SK-N-SH (cell line): ENCODE measurements around the gene ZNF121. TPM values are rescaled to one million over a fixed set of nuclear protein-coding genes. Genes with fewer than 3 reads are reported as not detected.

Experiments used
- CTCF ChIA-PET: fragments of 300-600, 350-600 bp; formaldehyde crosslinking; extraction: SDS; loops from one replicate; lab custom pipeline; 2021; lab: Yijun Ruan, JAX
- POLR2A ChIA-PET: fragments of 350-600 bp; sonication (Branson Sonifier 250); formaldehyde crosslinking; extraction: SDS; loops from one replicate; lab custom pipeline; 2020; ENCODE audit warnings: antibody characterized with exemption, inconsistent platforms; lab: Yijun Ruan, JAX
- DNase-seq: peaks from one replicate; pipeline ENCODE4 v3.0.0; 2012
- H2AFZ ChIP-seq: fragments of 200-600 bp; sonication (generic); 2 replicates; pipeline ENCODE4 v1.8.1; 2016; ENCODE audit warnings: antibody characterized with exemption, mild to moderate bottlenecking, low read depth
- H3F3A ChIP-seq: fragments of 200-600 bp; sonication (generic); replicated peaks from 2 replicates; pipeline ENCODE3; 2016; ENCODE audit warnings: antibody characterized with exemption, mild to moderate bottlenecking; ENCODE audit not compliant: insufficient read depth
- H3K27ac ChIP-seq, 2 experiments: fragments of 200-500 bp in 1 of 2; fragments of 200-600 bp in 1 of 2; sonication (Bioruptor generic) in 1 of 2; sonication (generic), shearing (Covaris generic) in 1 of 2; 2 replicates each; pipeline versions ENCODE4 v1.5.1 to v1.6.1; 2014 to 2016; ENCODE audit warnings: low read depth in 2 of 2, inconsistent platforms in 1 of 2, low read length in 1 of 2, mild to moderate bottlenecking in 1 of 2, mixed read lengths in 1 of 2
- H3K27me3 ChIP-seq: fragments of 200-600 bp; sonication (generic), shearing (Covaris generic); 2 replicates; pipeline ENCODE4 v1.6.1; 2016; ENCODE audit warnings: mixed run types; ENCODE audit not compliant: insufficient read depth
- H3K36me3 ChIP-seq, 2 experiments: fragments of 200-500 bp in 1 of 2; fragments of 200-600 bp in 1 of 2; sonication (Bioruptor generic) in 1 of 2; sonication (generic) in 1 of 2; replicated peaks in 1 of 2; 2 replicates each; pipeline versions ENCODE3 to v1.5.1; 2014 to 2016; ENCODE audit warnings: low read length in 1 of 2, mild to moderate bottlenecking in 1 of 2; ENCODE audit not compliant: insufficient read depth in 2 of 2, control insufficient read depth in 1 of 2
- H3K4me1 ChIP-seq, 2 experiments: fragments of 200-500 bp in 1 of 2; fragments of 200-600 bp in 1 of 2; sonication (Bioruptor generic) in 1 of 2; sonication (generic), shearing (Covaris generic) in 1 of 2; 2 replicates each; pipeline versions ENCODE4 v1.5.1 to v1.6.1; 2014 to 2016; ENCODE audit warnings: low read depth in 1 of 2, low read length in 1 of 2, mixed run types in 1 of 2; ENCODE audit not compliant: insufficient read depth in 2 of 2, control insufficient read depth in 1 of 2
- H3K4me2 ChIP-seq: fragments of 200-600 bp; sonication (generic), shearing (Covaris generic); 2 replicates; pipeline ENCODE4 v1.6.1; 2017; ENCODE audit warnings: mixed run types
- H3K4me3 ChIP-seq, 2 experiments: fragments of 200-500 bp in 1 of 2; fragments of 200-600 bp in 1 of 2; sonication (Bioruptor generic) in 1 of 2; sonication (generic), shearing (Covaris generic) in 1 of 2; 2 replicates each; pipeline versions ENCODE4 v1.5.1 to v1.8.1; 2014 to 2016; ENCODE audit warnings: low read depth in 2 of 2, inconsistent platforms in 1 of 2, low read length in 1 of 2, mild to moderate bottlenecking in 1 of 2, mixed read lengths in 1 of 2, moderate library complexity in 1 of 2
- H3K79me2 ChIP-seq: fragments of 200-600 bp; sonication (generic); 2 replicates; pipeline ENCODE4 v1.8.1; 2017; ENCODE audit warnings: mild to moderate bottlenecking; ENCODE audit not compliant: insufficient read depth
- H3K9ac ChIP-seq: fragments of 200-600 bp; sonication (generic); 2 replicates; pipeline ENCODE4 v1.6.1; 2017; ENCODE audit warnings: mixed run types
- H3K9me2 ChIP-seq: fragments of 200-600 bp; sonication (generic); 2 replicates; pipeline ENCODE4 v1.6.1; 2017; ENCODE audit warnings: mixed run types
- H3K9me3 ChIP-seq: fragments of 200-600 bp; sonication (generic); 2 replicates; pipeline ENCODE4 v1.6.1; 2017; ENCODE audit warnings: mixed run types, mild to moderate bottlenecking, moderate library complexity
- H4K20me1 ChIP-seq: fragments of 200-600 bp; sonication (generic); 2 replicates; pipeline ENCODE4 v1.6.1; 2017; ENCODE audit warnings: mild to moderate bottlenecking, mixed run types; ENCODE audit not compliant: insufficient read depth
- CHD2 ChIP-seq: fragments of 150-350 bp; IDR thresholded peaks from 2 replicates; pipeline ENCODE4 v1.6.1; 2018; ENCODE audit warnings: low read length; ENCODE audit not compliant: partially characterized antibody
- FOSL2 ChIP-seq: IDR thresholded peaks from 2 replicates; pipeline ENCODE4 v1.4.0; 2012; ENCODE audit warnings: low read depth, mild to moderate bottlenecking, moderate library complexity, borderline replicate concordance
- GABPA ChIP-seq: IDR thresholded peaks from 2 replicates; pipeline ENCODE4 v1.4.0; 2012; ENCODE audit warnings: low read depth, mild to moderate bottlenecking
- IRF3 ChIP-seq: fragments of 150-350 bp; IDR thresholded peaks from 2 replicates; pipeline ENCODE4 v1.6.1; 2016; ENCODE audit warnings: mild to moderate bottlenecking, low read depth, low read length
- JUND ChIP-seq: IDR thresholded peaks from 2 replicates; pipeline ENCODE4 v1.4.0; 2012
- MEF2A ChIP-seq: IDR thresholded peaks from 2 replicates; pipeline ENCODE4 v1.4.0; 2012; ENCODE audit warnings: low read depth, borderline replicate concordance
- MXI1 ChIP-seq: IDR thresholded peaks from 2 replicates; pipeline ENCODE4 v1.6.1; 2012; ENCODE audit warnings: mild to moderate bottlenecking, low read depth, low read length, improper control_type of control experiment
- NFIC ChIP-seq: IDR thresholded peaks from 2 replicates; pipeline ENCODE4 v1.4.0; 2012; ENCODE audit warnings: borderline replicate concordance
- POLR2AphosphoS5 ChIP-seq: IDR thresholded peaks from 2 replicates; pipeline ENCODE4 v1.6.1; 2012; ENCODE audit warnings: low read depth, low read length
- RAD21 ChIP-seq: IDR thresholded peaks from 2 replicates; pipeline ENCODE4 v1.6.1; 2012; ENCODE audit warnings: mild to moderate bottlenecking, low read length
- RCOR1 ChIP-seq: fragments of 150-350 bp; IDR thresholded peaks from 2 replicates; pipeline ENCODE4 v1.6.1; 2017; ENCODE audit warnings: antibody characterized with exemption, low read length
- RFX5 ChIP-seq: IDR thresholded peaks from 2 replicates; pipeline ENCODE4 v1.6.1; 2012; ENCODE audit warnings: mild to moderate bottlenecking, improper control_type of control experiment, low read length
- TCF12 ChIP-seq: IDR thresholded peaks from 2 replicates; pipeline ENCODE4 v1.4.0; 2012
- WGBS: methylation state at CpG from one replicate; pipeline ENCODE4 v1.1.6; 2017; ENCODE audit warnings: low lambda C conversion rate; 5-methylcytosine and 5-hydroxymethylcytosine counted together
- polyA plus RNA-seq, 3 experiments: library from polyadenylated mRNA; depleted of rRNA; stranded (reverse); fragments of >200 nt; gene quantifications; 2 replicates each; pipeline ENCODE4 v1.2.3, GENCODE V29; 2012
- TF ChIP-seq, protein P1 (sequence below): IDR thresholded peaks from 2 replicates; pipeline ENCODE4 v1.6.1; 2012; ENCODE audit warnings: mild to moderate bottlenecking, low read depth, low read length, moderate library complexity
- TF ChIP-seq, protein P2 (sequence below): IDR thresholded peaks from 2 replicates; pipeline ENCODE4; 2012
- TF ChIP-seq, protein P3 (sequence below): fragments of 200-600 bp; sonication (generic); IDR thresholded peaks from 2 replicates; pipeline ENCODE4 v1.6.1; 2017; ENCODE audit warnings: antibody characterized with exemption, mild to moderate bottlenecking, moderate library complexity
- TF ChIP-seq, protein P4 (sequence below): fragments of 150-350 bp; IDR thresholded peaks from 2 replicates; pipeline ENCODE4 v1.6.1; 2017; ENCODE audit warnings: antibody characterized with exemption, low read length, low read depth, borderline replicate concordance
- TF ChIP-seq, protein P5 (sequence below): IDR thresholded peaks from 2 replicates; pipeline ENCODE4 v1.4.0; 2012; ENCODE audit warnings: low read depth, borderline replicate concordance
- TF ChIP-seq, protein P6 (sequence below): IDR thresholded peaks from 2 replicates; pipeline ENCODE4 v1.4.0; 2012; ENCODE audit warnings: low read depth

ZNF121 gene
- polyA plus RNA-seq, 1 of the 3 experiments (the other 2 are of a cell fraction) = 1.8 TPM

- TF ChIP-seq, protein P1, sequence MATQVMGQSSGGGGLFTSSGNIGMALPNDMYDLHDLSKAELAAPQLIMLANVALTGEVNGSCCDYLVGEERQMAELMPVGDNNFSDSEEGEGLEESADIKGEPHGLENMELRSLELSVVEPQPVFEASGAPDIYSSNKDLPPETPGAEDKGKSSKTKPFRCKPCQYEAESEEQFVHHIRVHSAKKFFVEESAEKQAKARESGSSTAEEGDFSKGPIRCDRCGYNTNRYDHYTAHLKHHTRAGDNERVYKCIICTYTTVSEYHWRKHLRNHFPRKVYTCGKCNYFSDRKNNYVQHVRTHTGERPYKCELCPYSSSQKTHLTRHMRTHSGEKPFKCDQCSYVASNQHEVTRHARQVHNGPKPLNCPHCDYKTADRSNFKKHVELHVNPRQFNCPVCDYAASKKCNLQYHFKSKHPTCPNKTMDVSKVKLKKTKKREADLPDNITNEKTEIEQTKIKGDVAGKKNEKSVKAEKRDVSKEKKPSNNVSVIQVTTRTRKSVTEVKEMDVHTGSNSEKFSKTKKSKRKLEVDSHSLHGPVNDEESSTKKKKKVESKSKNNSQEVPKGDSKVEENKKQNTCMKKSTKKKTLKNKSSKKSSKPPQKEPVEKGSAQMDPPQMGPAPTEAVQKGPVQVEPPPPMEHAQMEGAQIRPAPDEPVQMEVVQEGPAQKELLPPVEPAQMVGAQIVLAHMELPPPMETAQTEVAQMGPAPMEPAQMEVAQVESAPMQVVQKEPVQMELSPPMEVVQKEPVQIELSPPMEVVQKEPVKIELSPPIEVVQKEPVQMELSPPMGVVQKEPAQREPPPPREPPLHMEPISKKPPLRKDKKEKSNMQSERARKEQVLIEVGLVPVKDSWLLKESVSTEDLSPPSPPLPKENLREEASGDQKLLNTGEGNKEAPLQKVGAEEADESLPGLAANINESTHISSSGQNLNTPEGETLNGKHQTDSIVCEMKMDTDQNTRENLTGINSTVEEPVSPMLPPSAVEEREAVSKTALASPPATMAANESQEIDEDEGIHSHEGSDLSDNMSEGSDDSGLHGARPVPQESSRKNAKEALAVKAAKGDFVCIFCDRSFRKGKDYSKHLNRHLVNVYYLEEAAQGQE = no peak
- TF ChIP-seq GABPA = peak; percentile 85
- TF ChIP-seq, protein P2, sequence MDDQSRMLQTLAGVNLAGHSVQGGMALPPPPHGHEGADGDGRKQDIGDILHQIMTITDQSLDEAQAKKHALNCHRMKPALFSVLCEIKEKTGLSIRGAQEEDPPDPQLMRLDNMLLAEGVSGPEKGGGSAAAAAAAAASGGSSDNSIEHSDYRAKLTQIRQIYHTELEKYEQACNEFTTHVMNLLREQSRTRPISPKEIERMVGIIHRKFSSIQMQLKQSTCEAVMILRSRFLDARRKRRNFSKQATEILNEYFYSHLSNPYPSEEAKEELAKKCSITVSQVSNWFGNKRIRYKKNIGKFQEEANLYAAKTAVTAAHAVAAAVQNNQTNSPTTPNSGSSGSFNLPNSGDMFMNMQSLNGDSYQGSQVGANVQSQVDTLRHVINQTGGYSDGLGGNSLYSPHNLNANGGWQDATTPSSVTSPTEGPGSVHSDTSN = peak; percentile 16
These were observed 37.1 kb upstream of the ZNF121 start, which contains the start of gene ZNF561 (continued) for GRCh38 chr19:9621156-9622037.

DNA sequence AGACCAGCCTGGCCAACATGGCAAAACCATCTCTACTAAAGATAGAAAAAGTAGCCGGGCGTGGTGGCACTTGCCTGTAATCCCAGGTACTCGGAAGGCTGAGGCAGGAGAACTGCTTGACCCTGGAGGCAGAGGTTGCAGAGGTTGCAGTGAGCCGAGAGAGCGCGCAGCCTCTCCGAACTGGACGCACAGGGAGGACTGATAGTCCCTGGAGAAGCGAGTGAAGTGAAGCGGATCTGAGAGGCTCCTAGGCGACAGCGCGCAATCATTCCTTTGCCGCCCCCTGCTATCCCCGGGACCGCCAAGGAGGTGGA is 36.5 kb upstream of the ZNF121 start:
- Histone ChIP-seq H3K4me1 (peaks cover 5 to 6% of the 10 kb centered on the region in 2 experiments; a peak in 2 of 4 replicates), H3K79me2 (peaks cover 40% of the 10 kb centered on the region), H3K36me3 (peaks cover 18 to 36% of the 10 kb centered on the region in 2 experiments), H3K9me3 (no peaks in the 10 kb centered on the region), H4K20me1 (no peaks in the 10 kb centered on the region), H3K4me2 (peak overlapping the region; percentile 90), H3K9me2 (no peaks in the 10 kb centered on the region), H3K4me3 (peak overlapping the region; percentile 70 to 95), H3K27ac (peak overlapping the region; percentile 84 to 96), H3F3A (peaks cover 10% of the 10 kb centered on the region), H2AFZ (peak overlapping the region; percentile 94), H3K9ac (peak overlapping the region; percentile 87), H3K27me3 (no peaks in the 10 kb centered on the region)
- 0% methylated on average over 3 of the region's 16 CpGs for WGBS
- POLR2A ChIA-PET = interaction anchor here (1.5 kb wide), 1 partner anchor 147 kb away, joined by 15 read pairs; the partner anchor contains the start of gene ZNF846
- TF ChIP-seq, protein P3, sequence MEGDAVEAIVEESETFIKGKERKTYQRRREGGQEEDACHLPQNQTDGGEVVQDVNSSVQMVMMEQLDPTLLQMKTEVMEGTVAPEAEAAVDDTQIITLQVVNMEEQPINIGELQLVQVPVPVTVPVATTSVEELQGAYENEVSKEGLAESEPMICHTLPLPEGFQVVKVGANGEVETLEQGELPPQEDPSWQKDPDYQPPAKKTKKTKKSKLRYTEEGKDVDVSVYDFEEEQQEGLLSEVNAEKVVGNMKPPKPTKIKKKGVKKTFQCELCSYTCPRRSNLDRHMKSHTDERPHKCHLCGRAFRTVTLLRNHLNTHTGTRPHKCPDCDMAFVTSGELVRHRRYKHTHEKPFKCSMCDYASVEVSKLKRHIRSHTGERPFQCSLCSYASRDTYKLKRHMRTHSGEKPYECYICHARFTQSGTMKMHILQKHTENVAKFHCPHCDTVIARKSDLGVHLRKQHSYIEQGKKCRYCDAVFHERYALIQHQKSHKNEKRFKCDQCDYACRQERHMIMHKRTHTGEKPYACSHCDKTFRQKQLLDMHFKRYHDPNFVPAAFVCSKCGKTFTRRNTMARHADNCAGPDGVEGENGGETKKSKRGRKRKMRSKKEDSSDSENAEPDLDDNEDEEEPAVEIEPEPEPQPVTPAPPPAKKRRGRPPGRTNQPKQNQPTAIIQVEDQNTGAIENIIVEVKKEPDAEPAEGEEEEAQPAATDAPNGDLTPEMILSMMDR = no peak
- TF ChIP-seq TCF12 (no peak), CHD2 (no peak), MEF2A (no peak), JUND (no peak), IRF3 (no peak), FOSL2 (no peak), NFIC (no peak), RAD21 (no peak), MXI1 (no peak), RCOR1 (no peak), POLR2AphosphoS5 (no peak), GABPA (no peak), RFX5 (no peak)
- TF ChIP-seq, protein P4, sequence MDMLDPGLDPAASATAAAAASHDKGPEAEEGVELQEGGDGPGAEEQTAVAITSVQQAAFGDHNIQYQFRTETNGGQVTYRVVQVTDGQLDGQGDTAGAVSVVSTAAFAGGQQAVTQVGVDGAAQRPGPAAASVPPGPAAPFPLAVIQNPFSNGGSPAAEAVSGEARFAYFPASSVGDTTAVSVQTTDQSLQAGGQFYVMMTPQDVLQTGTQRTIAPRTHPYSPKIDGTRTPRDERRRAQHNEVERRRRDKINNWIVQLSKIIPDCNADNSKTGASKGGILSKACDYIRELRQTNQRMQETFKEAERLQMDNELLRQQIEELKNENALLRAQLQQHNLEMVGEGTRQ = no peak
- TF ChIP-seq, protein P5, sequence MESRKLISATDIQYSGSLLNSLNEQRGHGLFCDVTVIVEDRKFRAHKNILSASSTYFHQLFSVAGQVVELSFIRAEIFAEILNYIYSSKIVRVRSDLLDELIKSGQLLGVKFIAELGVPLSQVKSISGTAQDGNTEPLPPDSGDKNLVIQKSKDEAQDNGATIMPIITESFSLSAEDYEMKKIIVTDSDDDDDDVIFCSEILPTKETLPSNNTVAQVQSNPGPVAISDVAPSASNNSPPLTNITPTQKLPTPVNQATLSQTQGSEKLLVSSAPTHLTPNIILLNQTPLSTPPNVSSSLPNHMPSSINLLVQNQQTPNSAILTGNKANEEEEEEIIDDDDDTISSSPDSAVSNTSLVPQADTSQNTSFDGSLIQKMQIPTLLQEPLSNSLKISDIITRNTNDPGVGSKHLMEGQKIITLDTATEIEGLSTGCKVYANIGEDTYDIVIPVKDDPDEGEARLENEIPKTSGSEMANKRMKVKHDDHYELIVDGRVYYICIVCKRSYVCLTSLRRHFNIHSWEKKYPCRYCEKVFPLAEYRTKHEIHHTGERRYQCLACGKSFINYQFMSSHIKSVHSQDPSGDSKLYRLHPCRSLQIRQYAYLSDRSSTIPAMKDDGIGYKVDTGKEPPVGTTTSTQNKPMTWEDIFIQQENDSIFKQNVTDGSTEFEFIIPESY = no peak
- TF ChIP-seq, protein P6, sequence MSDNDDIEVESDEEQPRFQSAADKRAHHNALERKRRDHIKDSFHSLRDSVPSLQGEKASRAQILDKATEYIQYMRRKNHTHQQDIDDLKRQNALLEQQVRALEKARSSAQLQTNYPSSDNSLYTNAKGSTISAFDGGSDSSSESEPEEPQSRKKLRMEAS = no peak; the same call in 1 of the 2 replicates
- no peak for DNase-seq
- CTCF ChIA-PET = interaction anchor here (0.6 kb wide), 1 partner anchor 179 kb away, joined by 3 read pairs; no protein-coding TSS in a partner anchor
